Measurements from ENCODE around the gene CEP76.

CEP76 gene

GRCh38 chr18:12702221-12703095 lies at the start of gene CEP76, which contains the start of gene PSMG2:
Gene CEP76 (minus strand): TSS chr18:12702723. CDS start chr18:12702548, 175 bp downstream.
Gene PSMG2 (plus strand): TSS chr18:12703042. CDS start chr18:12703108, 66 bp downstream.
- peak; percentile 85 to 86 for DNase-seq

- no peak for DNase-seq
Observed at GRCh38 chr18:12751891-12752290, 49.4 kb upstream of the CEP76 start.

- DNase-seq: no peak
Observed at GRCh38 chr18:12751503-12751884, 49.0 kb upstream of the CEP76 start.

- no peak for DNase-seq
Observed at GRCh38 chr18:12750715-12751502, 48.4 kb upstream of the CEP76 start.

GRCh38 chr18:12750076-12750714 lies 47.7 kb upstream of the CEP76 start:
- DNase-seq: peak in 1 of 2 donors; percentile 26

DNA sequence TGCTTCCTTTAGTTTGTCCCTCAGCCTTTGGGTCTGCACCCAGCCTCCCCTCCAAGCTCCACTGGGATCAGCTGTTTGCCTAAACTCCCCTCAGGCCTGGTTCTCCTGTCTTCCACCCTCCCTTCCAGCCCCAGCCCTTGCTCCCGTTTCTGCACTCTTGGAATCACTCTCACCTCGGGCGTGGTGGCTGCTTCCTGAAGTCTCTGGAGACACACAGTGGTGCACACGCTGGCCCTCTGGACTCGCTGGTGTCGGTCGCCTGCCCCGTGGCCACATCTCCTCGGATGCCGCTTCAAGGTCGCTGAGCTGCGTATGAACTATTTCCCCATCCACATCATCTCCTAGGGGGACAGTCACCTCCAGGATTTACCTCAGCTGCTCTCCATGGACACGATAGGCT lies 46.6 kb upstream of the CEP76 start:
- no peak for DNase-seq

DNA sequence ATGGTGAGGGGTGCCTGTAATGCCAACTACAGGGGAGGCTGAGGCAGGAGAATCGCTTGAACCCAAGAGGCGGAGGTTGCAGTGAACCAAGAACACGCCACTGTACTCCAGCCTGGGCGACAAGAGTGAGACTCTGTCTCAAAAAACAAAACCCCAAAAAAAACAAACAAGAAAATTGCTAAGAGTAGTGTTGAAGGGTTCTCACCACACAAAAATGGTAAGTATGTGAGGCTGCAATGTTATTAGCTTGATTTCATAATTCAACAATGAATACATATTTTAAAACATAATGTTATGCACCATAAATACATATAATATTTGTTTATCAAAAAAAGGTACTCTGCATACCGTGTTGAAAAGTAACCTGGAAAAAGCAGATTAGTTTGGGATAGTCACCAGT lies 46.1 kb upstream of the CEP76 start:
- DNase-seq: no peak

GRCh38 chr18:12747530-12748315 lies 45.2 kb upstream of the CEP76 start:
- no peak for DNase-seq

DNA sequence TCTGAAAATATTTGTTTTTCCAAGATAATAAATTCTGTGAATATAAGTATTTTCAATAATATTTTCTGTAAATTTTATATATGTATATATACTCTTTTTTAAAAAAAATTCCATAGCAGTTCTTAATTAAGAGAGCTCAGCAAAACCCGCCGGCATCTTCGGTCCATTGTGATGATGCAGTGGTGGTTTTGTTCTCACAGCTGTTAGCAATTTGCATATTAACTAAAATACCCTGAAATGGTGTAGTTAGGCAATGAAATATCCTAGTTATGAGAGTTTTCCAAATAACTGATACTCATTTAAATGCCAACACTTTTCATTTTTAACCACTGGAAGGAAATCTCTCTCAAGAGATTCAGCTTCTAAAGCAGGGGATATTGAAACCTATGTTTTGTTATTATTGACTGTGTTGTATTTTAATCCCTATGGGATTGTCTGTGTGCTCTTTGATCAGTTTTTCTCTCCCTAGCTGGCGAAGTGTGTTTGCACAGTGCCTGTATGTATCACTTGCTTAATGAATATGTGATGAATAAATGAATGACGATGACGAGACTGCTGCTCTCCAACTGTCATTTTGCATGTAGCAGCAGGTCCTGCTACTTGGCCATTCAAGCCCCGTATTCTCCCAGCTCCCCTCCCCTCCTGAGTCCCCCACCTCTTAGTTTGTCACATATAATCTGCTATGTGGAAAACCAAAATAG lies 42.7 kb upstream of the CEP76 start:
- no peak for DNase-seq

DNA sequence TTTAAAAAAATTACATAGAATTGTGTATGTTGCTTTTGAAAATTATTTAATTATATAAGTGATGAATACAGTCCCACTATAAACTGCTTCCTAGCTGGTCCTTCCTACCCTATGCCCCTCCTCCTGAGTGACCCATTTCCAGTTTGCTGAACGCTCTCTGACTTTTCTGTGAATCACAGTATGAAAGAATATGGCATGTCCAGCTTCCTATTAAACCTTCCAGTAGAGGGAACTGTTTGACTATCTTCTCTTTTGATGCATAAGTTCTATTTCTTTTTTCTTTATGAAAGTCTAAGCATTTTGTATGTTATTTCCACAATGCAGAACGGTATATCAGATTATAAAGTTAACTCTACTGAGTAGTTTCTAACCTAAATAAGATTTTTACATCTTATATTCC lies 41.6 kb upstream of the CEP76 start:
- DNase-seq: no peak

GRCh38 chr18:12742453-12742852 lies 39.9 kb upstream of the CEP76 start:
- no peak for DNase-seq

GRCh38 chr18:12741351-12741750 lies 38.8 kb upstream of the CEP76 start:
- DNase-seq: no peak

- DNase-seq: no peak
Observed at GRCh38 chr18:12737243-12737902, 34.9 kb upstream of the CEP76 start.

DNA sequence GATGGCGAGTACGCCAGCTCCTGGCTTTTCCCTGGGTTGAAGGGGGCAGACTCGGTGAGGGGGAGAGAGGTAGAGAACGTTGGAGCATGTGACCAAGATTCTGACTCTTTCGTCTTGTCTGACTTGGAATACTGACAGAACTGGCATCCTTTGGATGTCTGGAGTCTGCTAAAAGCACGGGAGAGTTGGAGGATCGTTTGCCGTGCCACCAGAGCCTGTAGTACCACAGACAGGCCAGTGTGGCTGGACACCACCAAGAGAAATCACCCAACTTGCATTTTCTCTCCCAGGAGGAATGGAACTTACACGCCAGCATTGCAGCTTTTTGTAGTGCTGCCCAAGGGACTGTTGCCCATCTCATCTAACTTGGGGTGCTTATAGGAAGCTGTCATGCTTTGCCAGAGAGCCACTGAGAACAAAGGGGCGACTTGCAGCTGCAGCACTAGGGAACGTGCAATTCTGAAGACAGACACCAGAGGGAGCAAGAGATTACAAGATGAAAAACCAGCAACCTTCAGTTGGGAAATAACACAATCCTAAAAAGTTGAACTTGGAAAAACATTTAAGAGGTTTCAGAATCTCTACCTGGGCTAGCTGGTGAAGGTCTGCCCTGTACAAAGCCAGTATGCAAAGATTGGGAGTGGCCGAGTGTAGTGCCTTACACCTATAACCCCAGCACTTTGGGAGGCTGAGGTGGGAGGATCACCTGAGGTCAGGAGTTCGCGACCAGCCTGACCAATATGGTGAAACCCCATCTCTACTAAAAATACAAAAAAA lies 24.4 kb upstream of the CEP76 start:
- peak; percentile 40 to 73 for DNase-seq

DNA sequence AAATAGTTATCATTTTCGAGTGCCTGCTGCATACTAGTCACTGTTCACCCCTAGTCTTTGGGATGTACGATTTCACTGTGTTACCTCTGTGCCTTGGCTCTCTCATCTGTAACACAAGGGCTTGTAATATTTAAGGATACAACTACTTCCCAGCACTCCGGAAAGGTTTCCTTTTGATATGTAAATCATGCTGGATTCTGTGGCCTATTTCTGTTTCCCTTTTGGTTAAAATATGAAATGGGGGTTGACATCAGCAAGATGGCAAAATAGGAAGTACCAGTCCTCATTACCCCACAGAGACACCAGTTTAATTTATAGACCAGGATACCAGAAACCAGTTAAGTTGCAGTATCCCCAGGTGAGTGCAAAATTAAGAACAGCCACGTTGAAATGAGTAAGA lies 23.8 kb upstream of the CEP76 start:
- DNase-seq: no peak

DNA sequence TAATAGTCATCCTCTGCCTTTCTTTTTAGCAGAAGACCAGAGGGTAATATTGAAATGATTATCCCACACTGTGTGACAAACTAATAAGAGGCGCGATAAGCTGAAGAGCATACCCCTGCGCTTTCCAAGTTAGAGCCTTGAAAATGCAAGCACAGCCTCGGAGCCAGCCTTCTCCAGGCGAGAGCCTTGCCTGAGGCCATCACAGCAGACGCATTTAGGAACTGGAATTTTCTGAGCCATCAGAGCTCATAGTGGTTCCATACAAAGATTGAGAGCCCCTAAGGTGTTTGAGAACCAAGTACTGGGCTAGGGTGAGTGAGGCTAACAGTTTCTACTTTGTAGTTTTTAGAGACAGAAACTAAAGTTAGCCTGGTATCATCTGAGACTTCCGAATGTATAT lies 20.2 kb upstream of the CEP76 start:
- no peak for DNase-seq

- no peak for DNase-seq
Observed at GRCh38 chr18:12721495-12722275, 19.2 kb upstream of the CEP76 start.

DNA sequence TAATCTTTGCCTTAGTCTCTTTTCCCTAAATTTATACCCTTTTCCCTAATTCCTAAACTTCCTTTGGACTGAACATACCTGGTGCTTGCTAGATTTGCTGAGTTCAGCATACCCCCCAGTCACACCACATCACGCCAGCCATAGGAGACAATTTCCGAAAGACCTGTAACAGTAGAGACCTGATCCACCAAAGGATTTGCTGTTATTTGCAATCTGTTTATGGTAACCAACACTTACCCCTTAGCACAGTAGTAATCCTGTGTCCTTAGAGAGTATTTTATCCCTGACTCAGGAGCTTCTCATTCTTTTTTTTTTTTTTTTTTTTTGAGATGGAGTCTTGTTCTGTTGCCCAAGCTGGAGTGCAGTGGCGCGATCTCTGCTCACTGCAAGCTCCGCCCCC lies 8.9 kb upstream of the CEP76 start:
- no peak for DNase-seq

- DNase-seq: no peak
Observed at GRCh38 chr18:12703664-12704063, 1.1 kb upstream of the CEP76 start.

DNA sequence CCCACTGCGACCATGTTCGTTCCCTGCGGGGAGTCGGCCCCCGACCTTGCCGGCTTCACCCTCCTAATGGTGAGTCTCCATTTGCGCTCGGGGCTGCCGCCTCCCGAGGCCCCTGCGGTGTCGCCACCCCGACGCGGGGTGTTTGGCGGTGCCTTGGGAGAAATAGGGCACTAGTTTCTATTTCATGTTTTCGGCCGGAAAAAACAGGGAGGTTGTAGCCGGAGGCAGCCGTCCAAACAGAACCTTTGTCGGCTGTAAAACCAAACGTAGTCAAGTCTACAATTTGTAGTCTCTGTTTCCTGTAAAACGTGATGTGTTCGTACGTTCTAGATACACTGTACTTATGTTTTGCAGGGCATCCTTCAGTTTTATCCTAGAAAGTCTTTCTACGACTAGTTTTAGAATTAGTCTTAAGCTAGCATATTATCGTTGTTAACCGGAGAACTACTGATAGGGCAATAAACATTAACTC lies 609 bp upstream of the CEP76 start:
- DNase-seq: no peak
